NCI-H2107 treated with DMSO at 0.1 percent for 48 hours (cell line): ENCODE measurements around the gene C1GALT1.
A peak's percentile ranks its signal among the peaks of the same experiment; 100 is the strongest.
"Not testable (repeated sequence)": the region's sequence is repeated elsewhere in the genome, so short reads cannot be mapped to it uniquely, and the experiment has no call there.

ENCODE experiments used
- DNase-seq: peaks from one replicate; lab custom pipeline; 2025; ENCODE audit not compliant: unreplicated experiment; lab: John Stamatoyannopoulos, UW

Gene C1GALT1

GRCh38 chr7:7231865-7232264 is 49.5 kb downstream of the C1GALT1 start:
- DNase-seq = no peak

GRCh38 chr7:7235347-7235746 is 53.0 kb downstream of the C1GALT1 start:
- no peak for DNase-seq

- DNase-seq = no peak
These were observed 53.7 kb downstream of the C1GALT1 start for GRCh38 chr7:7236041-7236440.

- DNase-seq = peak; percentile 3
These were observed 55.0 kb downstream of the C1GALT1 start for GRCh38 chr7:7237201-7237977.

- no peak for DNase-seq
These were observed 55.6 kb downstream of the C1GALT1 start for GRCh38 chr7:7237978-7238267.

- no peak for DNase-seq
These were observed 57.0 kb downstream of the C1GALT1 start for GRCh38 chr7:7239346-7239745.

- DNase-seq = no peak
These were observed 60.6 kb downstream of the C1GALT1 start for GRCh38 chr7:7242899-7243298.

GRCh38 chr7:7245233-7245632 is 62.9 kb downstream of the C1GALT1 start:
- not testable (repeated sequence) for DNase-seq

- DNase-seq = no peak
These were observed 63.9 kb downstream of the C1GALT1 start for GRCh38 chr7:7246223-7246622.

- no peak for DNase-seq
These were observed 65.3 kb downstream of the C1GALT1 start for GRCh38 chr7:7247658-7248057.

- no peak for DNase-seq
These were observed 67.5 kb downstream of the C1GALT1 start for GRCh38 chr7:7249814-7250213.

GRCh38 chr7:7251742-7252141 is 69.4 kb downstream of the C1GALT1 start:
- DNase-seq = no peak

- no peak for DNase-seq
These were observed 72.0 kb downstream of the C1GALT1 start for GRCh38 chr7:7254319-7254718.

- no peak for DNase-seq
These were observed 72.6 kb downstream of the C1GALT1 start for GRCh38 chr7:7254908-7255307.

GRCh38 chr7:7256731-7257274 is 74.5 kb downstream of the C1GALT1 start:
- no peak for DNase-seq

- DNase-seq = no peak
These were observed 75.8 kb downstream of the C1GALT1 start for GRCh38 chr7:7257899-7258692.

- no peak for DNase-seq
These were observed 79.5 kb downstream of the C1GALT1 start for GRCh38 chr7:7261863-7262262.

- DNase-seq = no peak
These were observed 81.2 kb downstream of the C1GALT1 start for GRCh38 chr7:7263297-7264230.

- DNase-seq = no peak
These were observed 82.1 kb downstream of the C1GALT1 start for GRCh38 chr7:7264306-7265040.
